ENCODE measurements around the gene CRHR2. TPM values are rescaled to one million over a fixed set of nuclear protein-coding genes. Genes with fewer than 3 reads are reported as not detected.
"Not testable (repeated sequence)": the region's sequence is repeated elsewhere in the genome, so short reads cannot be mapped to it uniquely, and the experiment has no call there.

The CRHR2 gene
- total RNA-seq, 1 donor from 2014 or later: not detected

GRCh38 chr7:30722671-30723070, 40.4 kb upstream of the CRHR2 start:
- TF ChIP-seq, protein P1, sequence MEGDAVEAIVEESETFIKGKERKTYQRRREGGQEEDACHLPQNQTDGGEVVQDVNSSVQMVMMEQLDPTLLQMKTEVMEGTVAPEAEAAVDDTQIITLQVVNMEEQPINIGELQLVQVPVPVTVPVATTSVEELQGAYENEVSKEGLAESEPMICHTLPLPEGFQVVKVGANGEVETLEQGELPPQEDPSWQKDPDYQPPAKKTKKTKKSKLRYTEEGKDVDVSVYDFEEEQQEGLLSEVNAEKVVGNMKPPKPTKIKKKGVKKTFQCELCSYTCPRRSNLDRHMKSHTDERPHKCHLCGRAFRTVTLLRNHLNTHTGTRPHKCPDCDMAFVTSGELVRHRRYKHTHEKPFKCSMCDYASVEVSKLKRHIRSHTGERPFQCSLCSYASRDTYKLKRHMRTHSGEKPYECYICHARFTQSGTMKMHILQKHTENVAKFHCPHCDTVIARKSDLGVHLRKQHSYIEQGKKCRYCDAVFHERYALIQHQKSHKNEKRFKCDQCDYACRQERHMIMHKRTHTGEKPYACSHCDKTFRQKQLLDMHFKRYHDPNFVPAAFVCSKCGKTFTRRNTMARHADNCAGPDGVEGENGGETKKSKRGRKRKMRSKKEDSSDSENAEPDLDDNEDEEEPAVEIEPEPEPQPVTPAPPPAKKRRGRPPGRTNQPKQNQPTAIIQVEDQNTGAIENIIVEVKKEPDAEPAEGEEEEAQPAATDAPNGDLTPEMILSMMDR (IDR thresholded peaks at IDR 0.05): no peak
- TF ChIP-seq POLR2A (IDR thresholded peaks at IDR 0.05): no peak
- TF ChIP-seq POLR2AphosphoS5 (IDR thresholded peaks at IDR 0.05; ENCODE audit: insufficient read depth in 1 of 2, low read depth in 1 of 2): no peak
- intact Hi-C loops (cut with DNase I): loop anchor here (10.0 kb wide), 1 partner anchor 58 kb away; no protein-coding TSS in a partner anchor

GRCh38 chr7:30722187-30722586, 39.9 kb upstream of the CRHR2 start:
- intact Hi-C loops (cut with DNase I): loop anchor here (10.0 kb wide), 1 partner anchor 57 kb away; no protein-coding TSS in a partner anchor
- no peaks in the 10 kb centered on the region for H3K4me1 ChIP-seq
- no peaks in the 10 kb centered on the region for H3K9me3 ChIP-seq
- no peaks in the 10 kb centered on the region for H3K27me3 ChIP-seq
- no peak for TF ChIP-seq POLR2AphosphoS5 (IDR thresholded peaks at IDR 0.05; ENCODE audit: insufficient read depth in 1 of 2, low read depth in 1 of 2)
- no peak for TF ChIP-seq POLR2A (IDR thresholded peaks at IDR 0.05)
- TF ChIP-seq, protein P1 (IDR thresholded peaks at IDR 0.05): no peak
- H3K27ac ChIP-seq: no peak overlapping the region
- H3K4me3 ChIP-seq: no peak overlapping the region
- H3K36me3 ChIP-seq: no peaks in the 10 kb centered on the region
- no peak for DNase-seq (ENCODE audit: extremely low spot score in 2 of 2)

More at GRCh38 chr7:30722671-30723070, 40.4 kb upstream of the CRHR2 start:
- Histone ChIP-seq H3K36me3 (no peaks in the 10 kb centered on the region), H3K27ac (no peak overlapping the region), H3K9me3 (no peaks in the 10 kb centered on the region), H3K27me3 (no peaks in the 10 kb centered on the region), H3K4me1 (no peaks in the 10 kb centered on the region), H3K4me3 (no peak overlapping the region)
- no peak for DNase-seq (ENCODE audit: extremely low spot score in 2 of 2)

GRCh38 chr7:30721211-30721610, 39.0 kb upstream of the CRHR2 start:
- H3K27me3 ChIP-seq: no peaks in the 10 kb centered on the region
- H3K27ac ChIP-seq: no peak overlapping the region
- intact Hi-C loops (cut with DNase I): loop anchor here (10.0 kb wide), 1 partner anchor 56 kb away; no protein-coding TSS in a partner anchor
- TF ChIP-seq POLR2A (IDR thresholded peaks at IDR 0.05) (no peak), POLR2AphosphoS5 (IDR thresholded peaks at IDR 0.05; ENCODE audit: insufficient read depth in 1 of 2, low read depth in 1 of 2) (no peak)
- TF ChIP-seq, protein P1 (IDR thresholded peaks at IDR 0.05): no peak
- no peaks in the 10 kb centered on the region for H3K36me3 ChIP-seq
- H3K4me1 ChIP-seq: no peaks in the 10 kb centered on the region
- DNase-seq (ENCODE audit: extremely low spot score in 2 of 2): no peak
- H3K9me3 ChIP-seq: no peaks in the 10 kb centered on the region
- H3K4me3 ChIP-seq: no peak overlapping the region

DNA sequence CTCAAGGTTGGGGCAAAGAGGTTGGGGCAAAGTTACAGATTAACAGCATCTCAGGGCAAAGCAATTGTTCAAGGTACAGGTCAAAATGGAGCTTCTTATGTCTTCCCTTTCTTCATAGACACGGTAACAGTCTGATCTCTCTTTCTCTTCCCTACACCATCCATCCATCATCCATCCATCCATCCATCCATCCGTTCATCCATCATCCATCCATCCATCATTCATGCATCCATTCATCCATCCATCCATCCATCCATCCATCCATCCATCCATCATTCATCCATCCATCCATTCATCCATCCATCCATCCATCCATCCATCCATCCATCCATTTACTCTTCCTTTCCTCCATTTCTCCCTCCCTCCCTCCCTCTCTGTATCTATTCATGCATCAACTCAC, 37.2 kb upstream of the CRHR2 start:
- H3K27me3 ChIP-seq; H3K36me3 ChIP-seq; H3K4me3 ChIP-seq; H3K9me3 ChIP-seq; H3K4me1 ChIP-seq; H3K27ac ChIP-seq; intact Hi-C loops (cut with DNase I); DNase-seq (ENCODE audit: extremely low spot score in 2 of 2): not testable (repeated sequence)

DNA sequence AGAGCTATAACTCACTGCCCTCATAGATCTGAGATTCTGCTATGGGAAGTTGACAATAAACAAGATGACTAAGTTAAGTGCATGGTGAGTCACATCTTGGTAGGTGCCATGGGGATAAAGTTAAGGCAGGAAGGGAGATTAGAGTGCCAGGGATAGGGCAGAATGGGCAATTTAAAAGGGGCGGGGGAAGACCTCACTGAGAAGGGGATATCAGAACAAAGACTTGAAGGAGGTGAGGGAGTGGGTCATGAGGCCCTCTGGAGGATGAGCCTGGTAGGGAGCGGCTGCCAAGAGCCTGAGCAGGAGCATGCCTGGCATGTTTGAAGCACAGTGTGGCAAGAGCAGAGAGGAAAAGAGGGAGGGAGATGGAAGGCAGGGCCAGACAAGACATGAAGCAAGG, 34.9 kb upstream of the CRHR2 start:
- Histone ChIP-seq H3K4me1 (no peaks in the 10 kb centered on the region), H3K27ac (no peak overlapping the region), H3K27me3 (no peaks in the 10 kb centered on the region), H3K36me3 (no peaks in the 10 kb centered on the region), H3K4me3 (no peak overlapping the region), H3K9me3 (no peaks in the 10 kb centered on the region)
- no peak for TF ChIP-seq POLR2AphosphoS5 (IDR thresholded peaks at IDR 0.05; ENCODE audit: insufficient read depth in 1 of 2, low read depth in 1 of 2)
- TF ChIP-seq, protein P1 (IDR thresholded peaks at IDR 0.05): no peak
- no peak for TF ChIP-seq POLR2A (IDR thresholded peaks at IDR 0.05)
- DNase-seq (ENCODE audit: extremely low spot score in 2 of 2): no peak
- intact Hi-C loops (cut with DNase I): no loop called here

Data from vagina (tissue), 2 donors.